Activated CD8-positive, alpha-beta memory T cell treated with anti-CD3 and anti-CD28 coated beads for 48 hours (primary cell): Measurements from ENCODE around the gene AMN1.
A peak's percentile ranks its signal among the peaks of the same experiment; 100 is the strongest.
"Not testable (repeated sequence)": the region's sequence is repeated elsewhere in the genome, so short reads cannot be mapped to it uniquely, and the experiment has no call there.

Source experiments
- DNase-seq, 3 experiments: peaks; one replicate each; pipeline ENCODE4 v3.0.0-alpha.2; 2020; ENCODE audit warnings: low read depth in 2 of 3, low spot score in 2 of 3

The AMN1 gene

GRCh38 chr12:31687101-31687527 is 41.7 kb downstream of the AMN1 start:
- no peak for DNase-seq

GRCh38 chr12:31685801-31686200 is 43.0 kb downstream of the AMN1 start:
- no peak for DNase-seq

- peak in 2 of 3 experiments; percentile 2 to 25 for DNase-seq
These were observed 46.5 kb downstream of the AMN1 start for GRCh38 chr12:31682136-31682962.

- no peak for DNase-seq
These were observed 56.3 kb downstream of the AMN1 start for GRCh38 chr12:31672521-31672920.

GRCh38 chr12:31669582-31669981 is 59.2 kb downstream of the AMN1 start:
- not testable (repeated sequence) for DNase-seq

- no peak for DNase-seq
These were observed 59.8 kb downstream of the AMN1 start for GRCh38 chr12:31669020-31669419.

GRCh38 chr12:31664038-31664437 is 64.8 kb downstream of the AMN1 start:
- DNase-seq = no peak

- no peak for DNase-seq
These were observed 65.2 kb downstream of the AMN1 start for GRCh38 chr12:31663576-31663975.

GRCh38 chr12:31662176-31662849 is 66.5 kb downstream of the AMN1 start:
- DNase-seq = no peak

- DNase-seq = peak; percentile 55 to 77 (median 75)
These were observed 69.5 kb downstream of the AMN1 start, which contains the start of gene ETFBKMT for GRCh38 chr12:31659087-31659942. Gene ETFBKMT, plus strand, starts transcription at chr12:31659688. Its CDS starts 2,266 bp downstream, at chr12:31661954.

- no peak for DNase-seq
These were observed 70.2 kb downstream of the AMN1 start for GRCh38 chr12:31658471-31659086.

GRCh38 chr12:31655792-31656191 is 73.0 kb downstream of the AMN1 start:
- no peak for DNase-seq

- no peak for DNase-seq
These were observed 73.6 kb downstream of the AMN1 start for GRCh38 chr12:31655208-31655607.

GRCh38 chr12:31651893-31652521 is 76.8 kb downstream of the AMN1 start:
- DNase-seq = no peak

GRCh38 chr12:31650918-31651317 is 77.9 kb downstream of the AMN1 start:
- no peak for DNase-seq

- no peak for DNase-seq
These were observed 81.7 kb downstream of the AMN1 start for GRCh38 chr12:31647086-31647491.

GRCh38 chr12:31645924-31646323 is 82.9 kb downstream of the AMN1 start:
- no peak for DNase-seq

GRCh38 chr12:31644536-31644935 is 84.3 kb downstream of the AMN1 start:
- DNase-seq = no peak

- DNase-seq = no peak
These were observed 87.2 kb downstream of the AMN1 start for GRCh38 chr12:31641509-31642090.

- DNase-seq = no peak
These were observed 94.2 kb downstream of the AMN1 start for GRCh38 chr12:31634620-31635019.
